GM18502 (cell line): Measurements from ENCODE around the gene DCPS.
"Not testable (repeated sequence)": the region's sequence is repeated elsewhere in the genome, so short reads cannot be mapped to it uniquely, and the experiment has no call there.

Experiments used
- ATAC-seq: cut with Tn5 transposase; IDR thresholded peaks from one replicate; pipeline ENCODE4 v1.9.1; 2021; ENCODE audit warnings: mild to moderate bottlenecking; ENCODE audit not compliant: unreplicated experiment, poor library complexity

The DCPS gene

GRCh38 chr11:126374562-126375300, 70.9 kb downstream of the DCPS start:
- not testable (repeated sequence) for ATAC-seq

DNA sequence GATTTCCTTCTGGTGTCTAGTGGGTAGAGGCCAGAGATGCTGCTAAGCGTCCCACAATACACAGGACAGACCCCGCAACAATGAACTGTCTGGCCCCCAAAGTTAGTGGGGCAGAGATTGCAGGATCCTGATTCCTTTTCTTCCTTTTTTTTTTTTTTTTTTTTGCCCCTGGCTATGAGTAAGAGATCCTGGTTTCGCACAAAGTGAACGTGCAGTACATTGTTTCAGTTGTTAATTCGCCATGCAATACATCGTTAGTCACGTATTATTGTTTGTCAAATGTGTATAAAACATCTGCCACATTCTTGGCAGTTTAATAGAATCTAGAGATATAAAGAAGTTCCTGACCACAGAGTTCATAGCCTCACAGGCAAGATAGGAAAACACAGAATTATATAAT, 71.9 kb downstream of the DCPS start:
- no peak for ATAC-seq

GRCh38 chr11:126378763-126379162, 74.9 kb downstream of the DCPS start:
- no peak for ATAC-seq

DNA sequence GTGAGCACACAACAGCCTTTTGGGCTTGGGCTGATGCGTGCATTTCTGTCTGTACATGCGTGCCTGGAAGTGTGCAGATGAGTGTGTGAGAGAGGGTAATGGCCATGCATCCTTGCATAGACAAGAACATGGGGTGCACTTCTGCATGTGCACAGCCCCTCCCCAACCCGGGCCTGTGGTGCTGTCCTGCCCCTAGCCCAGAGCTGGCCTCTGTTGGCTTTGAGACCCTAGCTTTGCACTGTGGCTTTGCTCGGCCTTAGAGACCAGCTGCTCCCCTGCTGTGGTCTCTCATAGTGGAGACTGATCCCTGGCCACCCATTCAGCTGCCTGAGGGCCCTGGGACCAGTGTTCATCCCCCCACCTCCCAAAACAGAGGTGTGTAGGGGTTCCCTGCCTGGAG, 77.0 kb downstream of the DCPS start:
- no peak for ATAC-seq

DNA sequence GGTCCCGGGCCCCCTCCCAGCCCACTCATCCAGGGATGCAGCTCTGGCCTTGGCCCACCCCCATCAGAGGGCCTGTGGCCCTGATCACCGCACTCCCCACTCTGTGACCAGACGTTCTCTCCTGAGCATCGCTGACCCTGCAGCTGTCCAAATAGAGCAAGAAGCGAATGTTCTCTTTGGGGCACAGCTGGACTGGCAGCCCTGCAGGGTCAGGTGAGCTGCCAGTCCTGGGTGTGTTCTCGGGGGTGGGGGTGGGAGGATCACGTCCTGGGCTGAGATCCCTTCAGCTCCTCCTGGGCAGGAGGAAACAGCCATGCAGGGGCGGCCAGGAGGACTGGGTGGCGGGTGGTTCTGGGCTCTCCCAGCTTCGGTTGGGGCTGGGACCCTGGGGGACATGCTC, 78.1 kb downstream of the DCPS start:
- not testable (repeated sequence) for ATAC-seq

GRCh38 chr11:126382641-126383040, 78.8 kb downstream of the DCPS start:
- ATAC-seq, result not testable (repeated sequence)

GRCh38 chr11:126383339-126384335, 79.8 kb downstream of the DCPS start:
- ATAC-seq, result no peak

DNA sequence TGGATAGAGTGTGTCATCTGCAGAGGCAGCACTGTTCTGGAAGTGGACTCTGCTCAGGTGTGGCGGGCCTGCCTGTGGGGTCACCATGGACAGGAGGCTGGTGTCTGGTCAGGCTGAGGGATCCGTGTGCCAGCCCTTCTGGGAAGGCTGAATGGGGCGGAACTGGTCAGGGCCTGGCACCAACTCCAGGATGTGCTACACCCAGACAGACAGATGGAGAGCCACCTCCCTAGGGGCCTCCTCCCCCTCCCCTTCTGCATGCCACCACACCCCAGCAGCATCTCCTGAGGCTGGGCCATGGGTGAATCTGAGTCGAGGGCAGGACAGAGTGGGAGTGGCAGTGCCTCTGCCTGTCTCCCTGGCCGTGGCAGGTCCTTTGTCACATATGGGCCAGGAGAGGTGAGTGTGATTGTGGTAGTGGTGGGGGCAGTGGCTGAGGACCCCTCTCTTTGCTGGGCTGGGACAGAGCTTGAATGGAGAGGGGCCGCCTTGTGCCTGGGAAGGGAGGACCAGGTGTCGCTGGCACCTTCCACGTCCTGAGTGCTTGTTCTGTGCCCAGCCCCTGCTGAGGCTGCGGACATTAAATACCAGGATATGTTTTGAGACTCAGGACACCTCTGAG, 80.7 kb downstream of the DCPS start:
- ATAC-seq, result no peak

GRCh38 chr11:126385991-126386728, 82.3 kb downstream of the DCPS start:
- no peak for ATAC-seq

DNA sequence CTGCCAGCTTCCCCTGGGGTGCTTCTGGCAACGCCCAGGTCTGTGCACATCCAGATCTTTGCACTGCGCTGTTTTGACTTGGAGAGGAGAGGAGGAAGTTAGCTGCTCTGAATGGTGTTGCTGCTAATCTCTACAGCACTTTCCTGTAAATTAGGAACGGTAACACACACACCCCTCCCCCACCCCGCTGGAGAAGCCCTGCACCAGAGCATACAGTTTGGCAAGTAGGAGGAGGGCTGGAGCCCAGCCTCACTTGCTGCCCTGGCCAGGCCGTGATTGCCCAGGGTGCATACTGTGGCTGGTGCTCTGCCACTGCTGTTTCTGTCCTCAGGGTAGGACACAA, 82.8 kb downstream of the DCPS start:
- ATAC-seq, result not testable (repeated sequence)

- ATAC-seq, result no peak
Measured at GRCh38 chr11:126387857-126388256, 84.0 kb downstream of the DCPS start.

DNA sequence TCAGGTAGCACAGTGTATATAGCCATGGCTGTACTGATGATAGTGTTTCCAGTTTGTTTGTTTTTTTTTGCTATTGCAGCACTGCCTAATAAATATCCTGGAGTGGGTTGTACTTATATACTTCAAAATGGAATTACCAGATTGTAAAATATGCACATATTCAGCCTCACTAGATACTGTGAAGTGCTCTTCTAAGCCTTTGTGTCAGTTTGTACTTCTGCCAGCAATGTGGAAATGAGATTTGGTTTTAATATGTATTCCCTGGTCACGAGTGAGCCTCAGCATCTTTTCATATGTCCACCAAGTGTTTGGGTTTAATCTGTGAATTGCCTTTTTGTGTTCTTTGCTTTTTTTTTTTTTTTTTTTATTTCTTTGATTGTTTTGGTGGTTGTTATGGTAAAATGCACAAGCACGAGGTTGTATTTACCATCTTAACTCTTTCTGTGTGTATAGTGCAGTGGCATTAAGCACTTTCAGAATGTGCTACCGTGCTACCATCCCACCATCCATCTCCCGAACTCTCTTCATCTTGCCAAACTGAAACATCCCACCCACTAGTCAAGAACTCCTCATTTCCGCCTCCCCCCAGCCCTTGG, 86.5 kb downstream of the DCPS start:
- no peak for ATAC-seq

DNA sequence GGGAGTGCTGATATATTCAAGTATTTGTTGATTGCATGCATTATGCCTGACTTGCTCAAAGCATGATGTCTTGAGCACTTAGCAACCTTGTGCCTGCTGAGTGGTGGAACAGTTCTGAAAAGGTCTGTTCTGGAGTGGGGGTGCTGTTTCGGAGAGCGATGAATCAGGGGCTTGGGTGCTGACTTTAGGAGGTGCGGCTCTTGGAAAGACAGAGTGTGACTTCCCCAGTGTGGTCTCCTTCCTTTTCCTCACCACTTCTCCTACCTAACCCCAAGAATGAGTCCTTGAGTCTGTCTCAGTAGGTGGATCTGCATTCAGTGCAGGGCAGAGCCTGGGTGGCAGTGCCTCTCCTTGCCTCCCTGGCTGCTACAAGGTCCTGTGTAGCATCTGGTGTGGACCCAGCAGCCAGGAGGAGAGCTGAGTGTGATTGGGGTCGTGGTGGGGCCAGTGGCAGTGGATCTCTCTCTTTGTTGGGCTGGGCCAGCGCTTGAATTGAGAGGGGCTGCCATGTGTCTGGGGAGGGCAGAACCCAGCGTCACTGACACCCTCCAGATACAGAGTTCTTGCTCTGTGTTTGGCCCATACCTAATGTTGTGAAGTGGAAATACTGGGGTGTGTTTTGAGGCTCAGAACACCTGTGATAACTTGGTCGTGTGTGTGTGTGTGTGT, 87.6 kb downstream of the DCPS start:
- no peak for ATAC-seq

- peak; percentile 72 for ATAC-seq
Measured at GRCh38 chr11:126391970-126392632, 88.2 kb downstream of the DCPS start.

- peak; percentile 37 for ATAC-seq
Measured at GRCh38 chr11:126392633-126393013, 88.8 kb downstream of the DCPS start.

- ATAC-seq, result no peak
Measured at GRCh38 chr11:126393143-126393542, 89.3 kb downstream of the DCPS start.

DNA sequence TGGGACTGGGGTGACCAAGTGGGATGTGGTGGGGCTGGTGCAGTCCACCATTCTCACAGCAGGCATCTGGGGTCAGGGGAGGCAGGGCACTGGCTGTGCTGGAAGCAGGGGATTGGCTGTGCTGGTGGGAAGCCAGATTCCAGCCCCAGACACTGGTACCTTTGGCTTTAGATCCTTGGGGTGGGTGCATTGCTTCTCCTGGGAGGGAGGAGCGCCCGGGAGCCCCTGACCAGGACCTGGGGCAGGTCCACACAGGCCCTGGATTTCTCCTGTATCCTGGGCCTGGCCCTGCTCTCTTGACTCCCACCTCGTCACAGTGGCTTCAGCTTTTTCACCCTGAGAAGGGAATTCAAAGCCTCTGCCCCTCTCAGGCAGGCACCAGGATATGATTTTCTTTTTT, 90.2 kb downstream of the DCPS start:
- no peak for ATAC-seq

DNA sequence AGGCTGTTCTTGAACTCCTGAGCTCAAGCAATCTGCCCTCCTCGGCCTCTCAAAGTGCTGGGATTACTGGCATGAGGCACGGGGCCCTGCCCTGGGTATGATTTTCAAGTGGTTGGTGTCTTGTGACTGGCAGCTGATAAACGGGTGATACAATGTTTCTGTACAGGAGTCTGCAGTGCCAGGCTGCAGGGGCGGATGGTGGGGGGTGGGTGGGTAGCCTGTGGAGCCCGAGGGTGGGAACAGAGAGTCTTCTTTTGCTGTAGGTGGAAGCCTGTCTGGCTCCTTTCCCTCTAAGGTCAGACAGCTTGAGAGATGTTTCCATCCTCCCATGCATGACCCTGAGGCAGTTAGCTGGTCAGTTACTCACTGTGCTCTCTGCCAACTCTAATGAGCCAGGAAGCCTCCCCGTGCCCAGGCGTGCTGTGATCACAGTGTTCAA, 90.8 kb downstream of the DCPS start:
- not testable (repeated sequence) for ATAC-seq
